ENCODE data around the gene MICALL1.

MICALL1 gene, protein sequence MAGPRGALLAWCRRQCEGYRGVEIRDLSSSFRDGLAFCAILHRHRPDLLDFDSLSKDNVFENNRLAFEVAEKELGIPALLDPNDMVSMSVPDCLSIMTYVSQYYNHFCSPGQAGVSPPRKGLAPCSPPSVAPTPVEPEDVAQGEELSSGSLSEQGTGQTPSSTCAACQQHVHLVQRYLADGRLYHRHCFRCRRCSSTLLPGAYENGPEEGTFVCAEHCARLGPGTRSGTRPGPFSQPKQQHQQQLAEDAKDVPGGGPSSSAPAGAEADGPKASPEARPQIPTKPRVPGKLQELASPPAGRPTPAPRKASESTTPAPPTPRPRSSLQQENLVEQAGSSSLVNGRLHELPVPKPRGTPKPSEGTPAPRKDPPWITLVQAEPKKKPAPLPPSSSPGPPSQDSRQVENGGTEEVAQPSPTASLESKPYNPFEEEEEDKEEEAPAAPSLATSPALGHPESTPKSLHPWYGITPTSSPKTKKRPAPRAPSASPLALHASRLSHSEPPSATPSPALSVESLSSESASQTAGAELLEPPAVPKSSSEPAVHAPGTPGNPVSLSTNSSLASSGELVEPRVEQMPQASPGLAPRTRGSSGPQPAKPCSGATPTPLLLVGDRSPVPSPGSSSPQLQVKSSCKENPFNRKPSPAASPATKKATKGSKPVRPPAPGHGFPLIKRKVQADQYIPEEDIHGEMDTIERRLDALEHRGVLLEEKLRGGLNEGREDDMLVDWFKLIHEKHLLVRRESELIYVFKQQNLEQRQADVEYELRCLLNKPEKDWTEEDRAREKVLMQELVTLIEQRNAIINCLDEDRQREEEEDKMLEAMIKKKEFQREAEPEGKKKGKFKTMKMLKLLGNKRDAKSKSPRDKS

DNA sequence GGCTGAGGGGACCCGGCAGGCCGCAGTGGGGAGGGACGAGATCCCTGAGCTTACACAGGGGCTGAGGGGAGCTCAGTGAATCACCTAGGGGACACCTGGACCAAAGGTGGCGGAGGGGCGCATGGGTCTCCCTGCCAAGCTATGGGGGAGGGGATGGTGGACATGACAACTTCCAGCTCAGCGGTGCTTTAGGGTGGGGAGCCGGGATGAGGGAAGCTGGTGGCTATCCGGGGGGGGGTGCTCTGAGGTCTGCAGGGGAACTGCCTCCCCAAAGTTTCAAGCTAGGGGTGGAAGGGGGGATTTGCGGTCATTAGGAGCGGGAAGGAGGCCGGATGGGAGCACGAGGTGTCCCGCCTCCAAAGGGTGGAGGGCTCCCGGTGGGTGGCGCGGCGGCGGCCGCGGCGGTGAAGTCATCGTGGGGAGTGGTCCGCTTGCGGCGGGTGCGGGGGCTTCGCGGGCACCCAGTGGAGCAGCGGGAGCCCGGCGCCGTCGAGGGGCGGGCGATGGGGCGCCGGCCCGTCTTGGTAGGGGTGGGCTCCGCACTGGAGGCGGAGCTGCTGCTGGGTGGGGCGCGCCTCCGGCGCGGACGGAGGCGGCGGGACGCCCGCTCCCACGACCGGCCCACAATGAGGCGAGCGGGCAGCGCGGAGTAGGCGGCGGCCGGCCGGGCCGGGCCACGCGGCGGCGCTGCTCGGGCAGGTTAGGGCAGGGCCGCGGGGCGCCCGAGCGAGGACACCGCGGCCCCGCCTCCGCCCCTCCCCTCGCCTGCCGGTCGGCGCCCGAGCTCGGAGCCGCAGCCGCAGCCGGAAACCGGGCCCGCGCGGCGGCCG, at the start of gene MICALL1:
TSS of gene MICALL1 (plus strand) at position 764 of the 830 bp plus-strand sequence. CDS start 126 bp downstream, outside the sequence.
- peak in 21 of 58 donors; percentile 15 to 65 (median 39) for DNase-seq

DNA sequence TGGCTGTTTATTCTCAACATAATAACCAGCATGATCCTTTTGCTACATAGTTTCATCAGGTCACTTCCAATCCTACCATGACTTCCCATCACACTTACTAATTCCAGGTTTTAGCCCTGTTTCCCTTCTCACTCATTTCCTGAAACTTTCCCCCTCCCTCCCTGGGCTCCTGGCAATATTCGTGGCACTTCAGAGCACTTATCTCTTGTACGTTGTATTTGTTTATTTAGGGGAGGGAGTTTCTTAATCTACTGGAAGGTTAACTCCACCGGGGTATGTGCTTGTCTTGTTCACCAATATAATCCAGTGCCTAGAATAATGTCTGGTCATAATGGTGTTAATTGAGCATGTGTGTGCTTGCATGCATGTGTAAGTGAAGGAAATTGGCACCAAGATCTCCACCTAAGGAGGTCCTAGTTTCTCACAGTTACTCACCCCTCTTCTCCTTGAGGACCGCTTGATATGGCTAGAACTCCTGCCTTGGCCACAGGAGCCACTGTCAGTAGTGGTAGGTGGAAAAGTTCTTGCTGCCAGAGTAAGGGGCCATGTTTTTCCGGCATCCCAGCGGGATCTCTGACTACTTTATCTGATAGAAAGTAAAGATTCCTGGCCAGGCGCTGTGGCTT, 45.2 kb upstream of the MICALL1 start:
- DNase-seq, result no peak

DNA sequence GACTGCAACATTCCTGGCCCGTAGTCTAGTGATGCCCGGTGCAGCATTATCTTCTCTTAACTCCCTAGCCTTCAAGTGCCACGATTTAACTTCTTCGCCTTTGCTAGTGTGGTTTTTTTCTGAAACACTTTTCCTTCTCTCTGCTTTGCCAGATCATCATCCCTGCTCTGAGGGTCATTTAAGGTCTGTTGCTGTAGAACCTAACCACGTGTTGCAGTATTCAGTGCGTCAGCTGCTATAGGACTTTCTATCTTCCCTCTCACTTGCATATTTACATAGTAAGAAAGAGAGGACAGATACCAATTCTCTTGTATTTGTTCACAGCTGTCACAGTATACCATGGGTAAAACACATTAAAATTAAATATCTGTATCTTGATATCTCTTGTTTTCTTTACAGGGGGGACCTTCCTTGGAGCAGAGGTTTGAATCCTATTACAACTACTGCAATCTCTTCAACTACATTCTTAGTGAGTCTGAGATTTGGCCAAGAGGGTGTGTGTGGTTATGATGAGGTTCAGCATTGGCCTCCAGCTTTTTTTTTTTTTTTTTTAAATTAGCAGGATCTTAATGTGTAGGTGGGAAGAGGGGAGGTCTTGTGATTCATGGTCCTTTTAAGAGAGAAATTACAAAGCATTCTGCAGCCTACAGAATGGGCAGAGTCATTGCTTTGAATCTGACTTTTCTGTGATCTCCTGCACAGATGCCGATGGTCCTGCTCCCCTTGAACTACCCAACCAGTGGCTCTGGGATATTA, 43.3 kb upstream of the MICALL1 start:
- DNase-seq, result no peak

DNA sequence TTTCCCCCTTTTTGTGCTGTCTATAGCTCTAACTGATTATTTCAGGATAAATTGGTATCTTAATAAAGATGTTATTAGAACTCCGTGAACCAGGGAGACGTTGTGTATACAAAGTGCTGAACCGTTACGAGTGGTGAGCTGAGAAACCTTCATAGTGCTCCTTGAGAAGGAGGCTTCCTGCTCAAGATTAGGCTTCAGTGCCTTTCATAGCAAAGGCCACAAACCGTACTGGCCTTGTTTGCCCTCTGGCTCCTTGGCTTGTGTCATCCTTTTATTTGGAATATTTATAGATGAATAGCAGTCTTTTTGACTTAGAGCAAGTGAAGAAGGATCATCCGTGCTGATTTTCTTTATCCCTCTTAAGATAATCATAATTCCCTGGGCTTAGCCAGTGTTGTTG, 40.6 kb upstream of the MICALL1 start:
- DNase-seq, result no peak

DNA sequence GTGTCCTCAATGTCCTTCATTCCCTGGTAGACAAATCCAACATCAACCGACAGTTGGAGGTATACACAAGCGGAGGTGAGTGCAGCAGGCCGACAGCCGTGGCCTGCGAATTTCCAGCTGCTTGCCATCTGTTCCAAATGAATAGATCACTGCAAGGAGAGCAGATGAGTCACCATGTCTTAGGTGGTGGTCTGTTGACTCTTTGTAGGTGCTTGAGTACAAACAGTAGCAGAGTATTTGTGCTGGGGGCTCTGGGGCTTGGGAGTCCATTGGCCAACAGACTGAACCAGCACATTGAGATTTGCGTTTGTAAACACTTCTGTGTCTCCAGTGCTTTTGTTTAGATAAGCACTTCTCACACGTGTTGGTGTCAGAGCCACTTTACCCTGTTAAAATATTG, 35.8 kb upstream of the MICALL1 start:
- DNase-seq, result no peak

DNA sequence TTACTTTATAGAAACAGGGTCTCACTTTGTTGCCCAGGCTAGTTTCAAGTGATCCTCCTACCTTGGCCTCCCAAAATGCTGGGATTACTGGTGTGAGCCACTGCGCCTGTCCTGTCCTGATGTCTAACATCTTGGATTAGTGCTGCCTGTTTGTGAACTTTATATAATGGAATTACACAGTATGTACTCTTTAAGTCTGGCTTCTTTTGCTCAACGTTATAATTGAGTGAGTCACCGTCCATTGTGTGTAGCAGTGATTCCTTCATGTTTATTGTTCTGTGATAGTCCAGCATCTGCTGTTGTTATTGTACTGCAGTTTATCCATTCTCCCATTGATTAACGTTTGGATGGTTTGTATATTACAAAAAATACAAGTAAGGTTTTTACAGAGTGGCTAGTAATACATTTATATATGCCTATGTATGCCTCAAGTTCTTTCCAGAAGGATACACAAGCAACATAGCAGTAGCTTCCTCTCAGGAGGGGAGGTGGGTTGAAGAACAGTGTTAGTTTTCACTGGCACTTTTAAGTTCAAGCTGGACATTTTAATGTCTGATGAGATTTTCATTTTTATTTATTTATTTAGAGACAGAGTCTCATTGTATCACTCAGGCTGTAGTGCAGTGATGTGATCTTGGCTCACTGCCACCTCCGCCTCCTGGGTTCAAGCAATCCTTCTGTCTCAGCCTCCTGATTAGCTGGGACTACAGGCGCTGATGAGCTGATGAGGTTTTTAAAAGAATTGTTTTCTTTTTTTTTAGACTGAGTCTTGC, 25.2 kb upstream of the MICALL1 start:
- DNase-seq, result peak in 29 of 58 donors; percentile 4 to 85 (median 43)

DNA sequence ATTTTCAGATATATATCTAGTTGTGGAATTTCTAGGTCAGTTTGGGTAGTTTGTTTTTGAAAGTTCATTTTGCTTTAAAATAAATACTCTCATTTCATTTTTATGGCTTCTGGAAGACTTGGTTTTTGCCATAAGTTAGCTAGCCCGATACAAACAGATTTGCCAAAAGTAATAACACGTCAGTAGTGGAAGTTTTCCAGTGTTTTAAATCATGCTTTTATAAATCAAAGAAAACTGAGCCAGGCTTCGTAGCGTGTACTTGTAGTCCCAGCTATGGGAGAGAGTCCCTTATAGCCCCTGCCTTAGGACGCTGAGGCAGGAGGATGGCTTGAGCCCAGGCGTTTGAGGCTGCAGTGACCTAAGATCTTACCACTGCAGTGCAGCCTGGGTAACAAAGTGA, 21.7 kb upstream of the MICALL1 start:
- DNase-seq, result no peak

DNA sequence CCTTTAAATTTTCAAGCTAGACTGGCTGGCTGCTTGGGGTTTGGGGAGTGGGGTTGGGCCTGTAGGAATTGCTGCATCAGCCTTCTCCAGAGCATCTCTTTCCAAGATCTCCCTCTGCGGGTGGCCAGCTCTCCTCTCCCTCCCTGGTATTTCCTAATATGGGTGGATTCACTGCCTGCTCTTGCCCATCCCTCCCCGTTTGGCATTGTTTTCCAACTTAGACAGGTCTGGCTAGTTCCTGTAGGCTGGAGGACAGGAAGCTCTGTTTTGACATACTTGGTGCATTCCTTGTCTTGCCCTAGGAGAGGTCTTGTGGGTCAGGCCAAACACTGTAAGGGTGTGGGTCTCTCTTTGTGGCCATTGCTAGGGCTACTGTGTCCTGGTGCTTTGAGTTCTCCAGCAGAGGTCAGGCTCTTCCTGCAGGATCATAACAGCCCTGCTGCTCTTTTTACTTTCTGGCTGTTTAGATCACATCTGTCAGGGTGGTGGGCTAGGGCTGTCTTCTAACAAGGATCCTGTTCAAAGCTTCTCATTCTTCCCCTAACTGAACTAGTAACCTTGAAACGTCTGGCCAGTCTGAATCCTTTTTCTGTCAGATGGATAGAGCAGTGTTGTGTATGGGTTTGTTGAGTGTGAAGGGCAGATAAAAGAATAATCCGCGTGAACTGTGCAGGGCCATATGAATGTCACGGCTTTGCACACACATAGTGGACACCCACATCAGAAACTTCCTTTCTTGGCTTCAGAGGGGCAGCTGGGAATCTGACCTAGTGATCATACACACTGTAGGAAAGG, 18.3 kb upstream of the MICALL1 start:
- peak in 21 of 58 donors; percentile 8 to 73 (median 35) for DNase-seq

DNA sequence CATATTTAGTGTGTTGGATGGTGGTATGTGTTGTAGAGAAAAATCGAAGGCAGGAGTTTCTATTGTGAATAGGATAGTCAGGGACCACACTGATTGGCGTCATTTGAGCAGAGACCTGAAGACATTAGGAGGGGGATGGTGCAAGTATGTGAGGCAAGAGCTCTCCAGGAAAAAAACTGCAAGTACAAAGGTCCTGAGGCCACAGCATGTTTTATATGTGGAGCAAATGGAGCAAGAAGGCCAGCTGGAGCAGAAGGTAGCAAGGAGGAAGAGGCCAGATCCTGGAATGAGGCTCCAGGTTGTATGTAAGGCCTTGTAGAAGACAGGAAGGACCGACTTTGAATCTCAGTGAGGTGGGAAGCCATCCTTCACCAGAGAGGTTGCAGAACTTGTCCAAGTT, 14.2 kb upstream of the MICALL1 start:
- no peak for DNase-seq

DNA sequence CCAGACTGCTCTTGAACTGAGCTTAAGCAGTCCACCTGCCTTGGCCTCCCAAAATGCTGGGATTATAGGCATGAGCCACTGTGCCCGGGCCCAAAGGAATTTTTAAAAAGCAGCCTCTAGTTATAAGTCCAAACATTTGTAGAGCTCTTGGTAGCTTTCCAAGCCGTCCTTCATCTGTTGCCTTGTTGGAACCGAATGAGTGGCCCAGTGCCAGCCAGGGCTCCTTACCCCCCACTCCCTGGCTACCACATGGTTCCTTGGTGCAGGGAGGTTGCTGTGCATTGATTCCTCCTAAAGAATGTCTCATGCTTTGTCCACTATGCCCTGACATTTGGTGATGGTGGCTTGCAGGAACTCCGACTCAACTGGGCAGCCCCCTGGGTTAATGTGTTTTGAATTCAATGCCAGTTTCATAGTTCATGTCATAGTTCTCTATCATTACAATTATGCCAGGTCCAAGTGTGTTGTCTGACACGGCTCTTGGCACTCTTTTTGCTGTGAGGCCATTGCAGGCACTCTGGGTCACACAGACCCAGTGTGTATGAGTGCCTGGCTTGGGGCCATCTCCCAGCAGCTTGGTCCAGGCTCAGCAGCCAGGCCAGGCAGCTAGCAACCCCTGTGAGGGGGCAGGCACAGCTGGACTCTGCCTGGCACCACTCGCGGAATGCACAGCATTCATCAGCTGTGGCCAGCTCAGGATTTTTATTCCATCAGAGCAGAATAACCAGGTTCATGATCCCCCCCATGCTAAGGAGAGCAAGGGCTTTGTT, 13.3 kb upstream of the MICALL1 start:
- peak in 54 of 58 donors; percentile 24 to 96 (median 82) for DNase-seq

DNA sequence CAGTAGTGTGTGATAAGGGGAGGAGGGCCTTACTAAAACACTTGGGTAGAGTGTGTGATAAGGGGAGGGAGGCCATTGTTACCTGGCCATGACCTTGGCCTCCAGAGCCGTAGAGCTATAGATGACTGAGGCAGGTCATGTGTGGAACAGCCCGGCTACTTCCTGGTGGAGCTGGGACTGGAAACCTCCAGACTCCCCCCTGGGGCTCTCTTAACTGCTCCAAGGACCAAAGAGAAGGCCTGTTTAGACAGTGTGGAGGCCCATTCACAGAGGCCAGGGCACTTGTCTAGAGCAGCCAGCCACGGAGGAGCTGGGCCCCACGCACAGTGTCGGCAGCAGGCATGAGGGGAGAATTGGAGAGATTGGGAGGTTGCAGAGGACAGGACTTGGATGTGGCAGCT, 12.5 kb upstream of the MICALL1 start:
- DNase-seq, result peak in 5 of 58 donors; percentile 25 to 48 (median 42)

DNA sequence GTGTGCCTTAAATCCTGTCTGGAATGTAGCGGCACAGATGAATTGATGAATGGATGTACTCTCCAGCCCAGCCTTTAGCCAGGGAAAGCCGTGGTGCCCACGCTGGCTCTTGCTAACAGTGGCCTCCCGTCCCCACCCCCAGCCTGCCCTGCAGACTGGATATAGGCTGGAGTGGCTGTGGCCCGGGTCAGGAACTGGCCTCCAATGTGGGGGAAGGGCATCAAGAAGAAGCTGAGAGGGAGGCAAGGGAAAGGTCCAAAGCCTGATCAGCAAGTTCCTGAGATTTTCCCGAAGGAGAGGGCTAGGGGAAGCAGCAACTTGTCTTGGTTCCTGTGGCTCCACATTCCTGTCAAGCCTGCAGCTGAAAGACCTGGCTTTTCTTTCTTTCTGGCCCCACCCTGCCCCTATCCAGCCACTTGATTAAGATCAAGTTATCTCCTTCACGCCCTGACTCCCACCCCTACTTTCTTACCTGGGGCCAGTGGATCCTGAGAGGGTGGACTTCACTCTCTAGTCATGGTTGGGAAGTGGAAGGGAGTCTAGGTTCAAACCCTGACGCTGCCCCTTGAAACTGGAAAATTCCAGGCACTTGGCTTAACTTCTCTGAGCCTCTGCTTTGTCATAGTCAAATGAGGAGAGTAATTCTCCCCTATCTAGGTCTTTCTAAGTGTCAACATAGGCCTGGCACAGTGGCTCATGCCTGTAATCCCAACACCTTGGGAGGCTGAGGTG, 11.0 kb upstream of the MICALL1 start:
- DNase-seq, result peak in 9 of 58 donors; percentile 14 to 36 (median 20)

DNA sequence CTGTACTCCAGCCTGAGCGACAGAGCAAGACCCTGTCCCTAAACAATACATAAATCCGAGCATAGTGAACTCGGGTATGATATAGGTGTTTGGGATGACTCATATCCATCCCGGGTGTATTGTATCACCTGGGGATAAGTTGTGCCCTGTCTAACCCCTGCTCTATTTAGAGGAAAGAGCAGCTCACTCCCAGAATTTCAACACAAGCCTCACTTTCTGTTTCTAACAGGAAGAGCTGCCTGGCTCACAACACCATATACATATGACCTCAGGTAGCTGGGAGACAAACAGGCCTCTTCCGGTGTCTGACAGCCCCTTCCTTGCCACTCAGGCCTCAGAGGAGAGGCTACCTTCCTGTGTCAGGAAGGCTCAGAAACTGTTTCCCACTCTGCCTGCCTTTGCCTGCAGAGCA, 9.9 kb upstream of the MICALL1 start:
- DNase-seq, result no peak

DNA sequence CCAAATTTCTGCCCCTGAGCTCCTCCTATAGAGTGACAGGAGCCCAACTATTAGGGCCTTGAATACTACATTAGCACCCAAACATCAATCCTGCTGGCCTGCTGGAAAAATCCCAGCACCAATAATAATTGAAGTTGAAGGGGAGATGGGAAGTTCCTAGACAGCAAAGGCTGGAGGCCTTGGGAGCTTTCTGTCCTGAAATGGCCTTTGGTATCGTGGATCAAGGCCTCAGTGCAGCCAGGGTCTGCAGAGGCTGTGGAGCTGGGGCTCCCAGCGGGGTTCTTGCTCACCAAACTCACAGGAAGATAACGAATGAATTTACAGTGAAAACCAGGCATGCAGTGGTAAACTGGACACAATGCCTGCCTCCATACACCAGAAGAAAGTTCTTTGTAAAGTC, 9.2 kb upstream of the MICALL1 start:
- DNase-seq, result peak in 1 of 58 donors; percentile 20

DNA sequence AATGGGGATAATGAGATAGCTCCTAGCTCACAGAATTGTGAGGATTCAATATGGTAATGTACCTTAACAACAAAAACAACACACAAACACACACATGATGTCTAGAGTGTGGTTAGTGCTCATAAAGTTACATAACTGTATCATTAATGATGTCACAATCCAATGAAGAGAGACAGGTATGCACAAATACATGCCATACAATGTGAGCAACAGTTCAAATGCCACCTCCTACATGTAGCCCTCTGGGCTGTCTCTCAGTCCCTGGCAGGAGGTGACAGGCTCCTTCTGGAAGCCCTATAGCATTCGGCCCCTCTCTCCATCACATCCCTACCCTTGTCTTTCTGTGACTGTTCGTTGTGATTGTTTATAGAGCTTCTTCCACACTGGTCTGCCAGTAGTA, 8.3 kb upstream of the MICALL1 start:
- no peak for DNase-seq

DNA sequence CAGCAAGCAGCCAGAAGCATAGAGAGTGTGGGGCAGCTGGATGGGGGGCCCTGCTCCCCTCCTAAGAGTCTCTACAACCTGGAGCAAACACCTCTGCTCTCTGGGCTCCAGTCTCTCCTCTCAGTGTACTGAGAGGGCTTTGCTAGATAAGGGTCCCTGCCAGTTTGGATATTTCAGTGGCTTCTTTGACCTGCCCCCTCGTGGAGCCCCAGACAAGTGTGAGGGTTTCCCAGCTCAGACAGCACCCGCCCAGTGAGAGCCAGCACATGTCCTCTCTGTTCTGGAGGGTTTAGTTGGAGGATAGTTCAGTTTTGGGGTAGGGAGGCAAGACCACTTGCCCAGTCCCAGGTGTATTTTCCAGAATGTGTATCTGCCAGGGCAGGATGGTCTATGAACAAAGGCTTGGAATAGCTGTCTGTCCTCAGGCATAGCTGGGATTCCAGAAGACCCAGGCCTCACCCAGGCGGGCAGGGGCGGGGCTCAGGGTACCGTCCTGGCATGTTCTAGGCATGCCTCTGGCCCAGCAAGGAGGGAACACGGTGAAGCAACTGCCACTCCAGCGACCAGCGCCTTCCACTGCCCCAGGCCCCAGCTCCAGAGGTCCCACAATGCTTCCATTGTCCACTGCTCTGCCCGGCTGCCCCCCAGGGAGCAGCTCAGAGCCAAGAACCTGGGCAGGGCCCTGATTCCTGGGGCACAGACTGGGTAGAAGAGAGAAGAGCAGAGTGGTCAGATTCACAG, 7.5 kb upstream of the MICALL1 start:
- peak in 38 of 58 donors; percentile 12 to 81 (median 51) for DNase-seq
